ENCODE data around the gene PLXNA4. TPM values are rescaled to one million over a fixed set of nuclear protein-coding genes. Genes with fewer than 3 reads are reported as not detected.

PLXNA4 gene
- total RNA-seq, 1 experiment from 2014 or later: not detected

GRCh38 chr7:132108563-132108962, 467.7 kb downstream of the PLXNA4 start:
- H3K27me3 ChIP-seq: no peaks in the 10 kb centered on the region
- no peak overlapping the region for H3K4me3 ChIP-seq
- H3K9me3 ChIP-seq: no peaks in the 10 kb centered on the region
- DNase-seq: no peak
- no peaks in the 10 kb centered on the region for H3K36me3 ChIP-seq

- Histone ChIP-seq H3K36me3 (no peaks in the 10 kb centered on the region), H3K9me3 (no peaks in the 10 kb centered on the region), H3K27me3 (no peaks in the 10 kb centered on the region), H3K4me3 (no peak overlapping the region)
- no peak for DNase-seq
Observed at GRCh38 chr7:132106491-132106890, 469.8 kb downstream of the PLXNA4 start.

- no peak for DNase-seq
- H3K4me3 ChIP-seq: no peak overlapping the region
Observed at GRCh38 chr7:132105096-132105495, 471.2 kb downstream of the PLXNA4 start.

GRCh38 chr7:132103718-132104117, 472.6 kb downstream of the PLXNA4 start:
- Histone ChIP-seq H3K9me3 (no peaks in the 10 kb centered on the region), H3K36me3 (no peaks in the 10 kb centered on the region), H3K4me3 (no peak overlapping the region), H3K27me3 (no peaks in the 10 kb centered on the region)
- no peak for DNase-seq

More at GRCh38 chr7:132105096-132105495, 471.2 kb downstream of the PLXNA4 start:
- Histone ChIP-seq H3K9me3 (no peaks in the 10 kb centered on the region), H3K27me3 (no peaks in the 10 kb centered on the region), H3K36me3 (no peaks in the 10 kb centered on the region)

GRCh38 chr7:132102942-132103341, 473.3 kb downstream of the PLXNA4 start:
- DNase-seq: no peak
- H3K27me3 ChIP-seq: no peaks in the 10 kb centered on the region
- no peaks in the 10 kb centered on the region for H3K9me3 ChIP-seq
- H3K4me3 ChIP-seq: no peak overlapping the region
- no peaks in the 10 kb centered on the region for H3K36me3 ChIP-seq

- H3K36me3 ChIP-seq: no peaks in the 10 kb centered on the region
- no peaks in the 10 kb centered on the region for H3K9me3 ChIP-seq
- no peak for DNase-seq
- H3K4me3 ChIP-seq: no peak overlapping the region
- no peaks in the 10 kb centered on the region for H3K27me3 ChIP-seq
Observed at GRCh38 chr7:132102391-132102790, 473.9 kb downstream of the PLXNA4 start.

- no peak overlapping the region for H3K4me3 ChIP-seq
- H3K27me3 ChIP-seq: no peaks in the 10 kb centered on the region
- no peak for DNase-seq
- no peaks in the 10 kb centered on the region for H3K9me3 ChIP-seq
- H3K36me3 ChIP-seq: no peaks in the 10 kb centered on the region
Observed at GRCh38 chr7:132100981-132101380, 475.3 kb downstream of the PLXNA4 start.

GRCh38 chr7:132100483-132100882, 475.8 kb downstream of the PLXNA4 start:
- Histone ChIP-seq H3K36me3 (no peaks in the 10 kb centered on the region), H3K9me3 (no peaks in the 10 kb centered on the region), H3K4me3 (no peak overlapping the region), H3K27me3 (no peaks in the 10 kb centered on the region)
- DNase-seq: no peak

GRCh38 chr7:132099163-132099562, 477.1 kb downstream of the PLXNA4 start:
- no peaks in the 10 kb centered on the region for H3K9me3 ChIP-seq
- H3K27me3 ChIP-seq: no peaks in the 10 kb centered on the region
- no peak for DNase-seq
- no peaks in the 10 kb centered on the region for H3K36me3 ChIP-seq
- no peak overlapping the region for H3K4me3 ChIP-seq

- H3K27me3 ChIP-seq: no peaks in the 10 kb centered on the region
- no peak overlapping the region for H3K4me3 ChIP-seq
- DNase-seq: no peak
- no peaks in the 10 kb centered on the region for H3K36me3 ChIP-seq
- no peaks in the 10 kb centered on the region for H3K9me3 ChIP-seq
Observed at GRCh38 chr7:132098327-132098726, 477.9 kb downstream of the PLXNA4 start.

- H3K27me3 ChIP-seq: no peaks in the 10 kb centered on the region
- DNase-seq: no peak
- H3K36me3 ChIP-seq: no peaks in the 10 kb centered on the region
- H3K9me3 ChIP-seq: no peaks in the 10 kb centered on the region
- no peak overlapping the region for H3K4me3 ChIP-seq
Observed at GRCh38 chr7:132097550-132098134, 478.6 kb downstream of the PLXNA4 start.

GRCh38 chr7:132095111-132095765, 481.0 kb downstream of the PLXNA4 start:
- no peaks in the 10 kb centered on the region for H3K36me3 ChIP-seq
- no peak overlapping the region for H3K4me3 ChIP-seq
- no peaks in the 10 kb centered on the region for H3K9me3 ChIP-seq
- no peaks in the 10 kb centered on the region for H3K27me3 ChIP-seq
- no peak for DNase-seq

- no peak for DNase-seq
- H3K36me3 ChIP-seq: no peaks in the 10 kb centered on the region
- H3K9me3 ChIP-seq: no peaks in the 10 kb centered on the region
- H3K4me3 ChIP-seq: no peak overlapping the region
- H3K27me3 ChIP-seq: no peaks in the 10 kb centered on the region
Observed at GRCh38 chr7:132092106-132092505, 484.2 kb downstream of the PLXNA4 start.

GRCh38 chr7:132091706-132092105, 484.6 kb downstream of the PLXNA4 start:
- H3K9me3 ChIP-seq: no peaks in the 10 kb centered on the region
- H3K36me3 ChIP-seq: no peaks in the 10 kb centered on the region
- H3K4me3 ChIP-seq: no peak overlapping the region
- H3K27me3 ChIP-seq: no peaks in the 10 kb centered on the region
- no peak for DNase-seq

- DNase-seq: no peak
- Histone ChIP-seq H3K4me3 (no peak overlapping the region), H3K27me3 (no peaks in the 10 kb centered on the region), H3K36me3 (no peaks in the 10 kb centered on the region), H3K9me3 (no peaks in the 10 kb centered on the region)
Observed at GRCh38 chr7:132090444-132090843, 485.8 kb downstream of the PLXNA4 start.

- DNase-seq: no peak
- Histone ChIP-seq H3K36me3 (no peaks in the 10 kb centered on the region), H3K4me3 (no peak overlapping the region), H3K27me3 (no peaks in the 10 kb centered on the region), H3K9me3 (no peaks in the 10 kb centered on the region)
Observed at GRCh38 chr7:132089356-132089755, 486.9 kb downstream of the PLXNA4 start.

- Histone ChIP-seq H3K4me3 (no peak overlapping the region), H3K27me3 (no peaks in the 10 kb centered on the region), H3K36me3 (no peaks in the 10 kb centered on the region), H3K9me3 (no peaks in the 10 kb centered on the region)
- DNase-seq: no peak
Observed at GRCh38 chr7:132087421-132087820, 488.8 kb downstream of the PLXNA4 start.

- no peaks in the 10 kb centered on the region for H3K27me3 ChIP-seq
- no peaks in the 10 kb centered on the region for H3K9me3 ChIP-seq
- no peak for DNase-seq
- no peak overlapping the region for H3K4me3 ChIP-seq
- no peaks in the 10 kb centered on the region for H3K36me3 ChIP-seq
Observed at GRCh38 chr7:132084776-132085388, 491.4 kb downstream of the PLXNA4 start.

All from MG63 (cell line).